DND-41 (cell line): ENCODE measurements around the gene MTF1.

Source experiments
- ATAC-seq: fragments of 200-7000 bp; cut with Tn5 transposase; 3 replicates; pipeline ENCODE4 v1.9.1; 2021; ENCODE audit warnings: low read depth; ENCODE audit not compliant: insufficient read depth
- DNase-seq: peaks from one replicate; pipeline ENCODE4 v3.0.0-alpha.2; 2020
- H2AFZ ChIP-seq: 2 replicates; pipeline ENCODE4 v1.6.0; 2012; ENCODE audit warnings: low read depth, low read length
- H3K27ac ChIP-seq: 2 replicates; pipeline ENCODE4 v1.5.1; 2012; ENCODE audit warnings: low read length, inconsistent platforms
- H3K27me3 ChIP-seq: fragments of 200-600 bp; sonication (generic); 2 replicates; pipeline ENCODE4 v1.6.0; 2012; ENCODE audit warnings: low read length, mild to moderate bottlenecking, inconsistent platforms; ENCODE audit not compliant: insufficient read depth, poor library complexity
- H3K36me3 ChIP-seq: 2 replicates; pipeline ENCODE4 v1.5.1; 2012; ENCODE audit warnings: low read length, inconsistent platforms; ENCODE audit not compliant: insufficient read depth
- H3K4me1 ChIP-seq: 2 replicates; pipeline ENCODE4 v1.5.1; 2012; ENCODE audit warnings: mild to moderate bottlenecking, low read length; ENCODE audit not compliant: insufficient read depth
- H3K4me2 ChIP-seq: 2 replicates; pipeline ENCODE4 v1.6.0; 2012; ENCODE audit warnings: mild to moderate bottlenecking, moderate library complexity, low read length, inconsistent platforms; ENCODE audit not compliant: insufficient read depth
- H3K4me3 ChIP-seq, 2 experiments: fragments of 200-600 bp in 1 of 2; shearing (Covaris generic) in 1 of 2; 2 replicates each; pipeline ENCODE4 v1.5.1; 2012 to 2016; ENCODE audit warnings: inconsistent platforms in 2 of 2, low read length in 2 of 2, mild to moderate bottlenecking in 2 of 2, low read depth in 1 of 2, moderate library complexity in 1 of 2
- H3K79me2 ChIP-seq: 2 replicates; pipeline ENCODE4 v1.6.0; 2012; ENCODE audit warnings: low read length, inconsistent platforms; ENCODE audit not compliant: insufficient read depth
- H3K9ac ChIP-seq: 2 replicates; pipeline ENCODE4 v1.6.0; 2012; ENCODE audit warnings: low read depth, mild to moderate bottlenecking, inconsistent platforms, low read length, moderate library complexity
- H3K9me3 ChIP-seq: 2 replicates; pipeline ENCODE4 v1.5.1; 2012; ENCODE audit warnings: low read length, moderate library complexity, mild to moderate bottlenecking, inconsistent platforms; ENCODE audit not compliant: insufficient read depth, severe bottlenecking
- H4K20me1 ChIP-seq: 2 replicates; pipeline ENCODE4 v1.6.0; 2012; ENCODE audit warnings: low read length; ENCODE audit not compliant: insufficient read depth
- CTCF ChIP-seq: IDR thresholded peaks from 2 replicates; pipeline ENCODE4 v1.5.1; 2012; ENCODE audit warnings: borderline replicate concordance, low read length, moderate library complexity, mild to moderate bottlenecking; ENCODE audit not compliant: poor library complexity, severe bottlenecking; ENCODE audit errors: extremely low read depth
- EZH2 ChIP-seq: IDR thresholded peaks from 3 replicates; pipeline ENCODE4 v1.6.1; 2012; ENCODE audit warnings: borderline replicate concordance, low read depth, mild to moderate bottlenecking, moderate library complexity, low read length, inconsistent platforms; ENCODE audit not compliant: severe bottlenecking

MTF1 gene

GRCh38 chr1:37845786-37846185 lies 13.6 kb downstream of the MTF1 start:
- Histone ChIP-seq H3K36me3 (peaks cover 9% of the 10 kb centered on the region), H3K9me3 (no peaks in the 10 kb centered on the region), H4K20me1 (peaks cover 17% of the 10 kb centered on the region), H3K79me2 (peaks cover 81% of the 10 kb centered on the region), H3K4me2 (no peak overlapping the region), H3K27me3 (no peaks in the 10 kb centered on the region), H3K4me3 (no peak overlapping the region), H3K9ac (no peak overlapping the region), H2AFZ (no peak overlapping the region), H3K4me1 (peaks cover 10% of the 10 kb centered on the region; the same call in 1 of the 2 replicates), H3K27ac (no peak overlapping the region)
- TF ChIP-seq EZH2 (no peak), CTCF (no peak)
- no peak for ATAC-seq
- DNase-seq: no peak

GRCh38 chr1:37845049-37845646 lies 14.2 kb downstream of the MTF1 start:
- Histone ChIP-seq H3K4me2 (no peak overlapping the region), H3K27me3 (no peaks in the 10 kb centered on the region), H3K79me2 (peaks cover 74% of the 10 kb centered on the region), H3K4me1 (peaks cover 10% of the 10 kb centered on the region; the same call in 1 of the 2 replicates), H3K9ac (no peak overlapping the region), H4K20me1 (peaks cover 18% of the 10 kb centered on the region), H3K9me3 (no peaks in the 10 kb centered on the region), H3K36me3 (peaks cover 12% of the 10 kb centered on the region), H3K27ac (no peak overlapping the region), H3K4me3 (no peak overlapping the region), H2AFZ (no peak overlapping the region)
- TF ChIP-seq CTCF: no peak
- no peak for TF ChIP-seq EZH2
- ATAC-seq: no peak
- DNase-seq: no peak

- H3K36me3 ChIP-seq: peaks cover 15% of the 10 kb centered on the region
- DNase-seq (no peak), ATAC-seq (no peak)
- no peak overlapping the region for H3K9ac ChIP-seq
- TF ChIP-seq EZH2 (no peak), CTCF (no peak)
- H2AFZ ChIP-seq: no peak overlapping the region
- H3K79me2 ChIP-seq: peaks cover 68% of the 10 kb centered on the region
- H3K4me3 ChIP-seq: no peak overlapping the region
- peaks cover 15% of the 10 kb centered on the region for H4K20me1 ChIP-seq
- no peak overlapping the region for H3K27ac ChIP-seq
- peaks cover 10% of the 10 kb centered on the region; the same call in 1 of the 2 replicates for H3K4me1 ChIP-seq
- H3K27me3 ChIP-seq: no peaks in the 10 kb centered on the region
- no peaks in the 10 kb centered on the region for H3K9me3 ChIP-seq
- H3K4me2 ChIP-seq: no peak overlapping the region
These were observed 14.9 kb downstream of the MTF1 start for GRCh38 chr1:37844536-37844935.
